Middle frontal gyrus (tissue), 1 donor: ENCODE results near the gene KRTCAP3.
"Not testable (repeated sequence)": the region's sequence is repeated elsewhere in the genome, so short reads cannot be mapped to it uniquely, and the experiment has no call there.

Experiments
- DNase-seq: peaks from one replicate; pipeline ENCODE4 v3.0.0-alpha.2; 2015; ENCODE audit warnings: low spot score; ENCODE audit errors: extremely low spot score

The KRTCAP3 gene, protein sequence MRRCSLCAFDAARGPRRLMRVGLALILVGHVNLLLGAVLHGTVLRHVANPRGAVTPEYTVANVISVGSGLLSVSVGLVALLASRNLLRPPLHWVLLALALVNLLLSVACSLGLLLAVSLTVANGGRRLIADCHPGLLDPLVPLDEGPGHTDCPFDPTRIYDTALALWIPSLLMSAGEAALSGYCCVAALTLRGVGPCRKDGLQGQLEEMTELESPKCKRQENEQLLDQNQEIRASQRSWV

DNA sequence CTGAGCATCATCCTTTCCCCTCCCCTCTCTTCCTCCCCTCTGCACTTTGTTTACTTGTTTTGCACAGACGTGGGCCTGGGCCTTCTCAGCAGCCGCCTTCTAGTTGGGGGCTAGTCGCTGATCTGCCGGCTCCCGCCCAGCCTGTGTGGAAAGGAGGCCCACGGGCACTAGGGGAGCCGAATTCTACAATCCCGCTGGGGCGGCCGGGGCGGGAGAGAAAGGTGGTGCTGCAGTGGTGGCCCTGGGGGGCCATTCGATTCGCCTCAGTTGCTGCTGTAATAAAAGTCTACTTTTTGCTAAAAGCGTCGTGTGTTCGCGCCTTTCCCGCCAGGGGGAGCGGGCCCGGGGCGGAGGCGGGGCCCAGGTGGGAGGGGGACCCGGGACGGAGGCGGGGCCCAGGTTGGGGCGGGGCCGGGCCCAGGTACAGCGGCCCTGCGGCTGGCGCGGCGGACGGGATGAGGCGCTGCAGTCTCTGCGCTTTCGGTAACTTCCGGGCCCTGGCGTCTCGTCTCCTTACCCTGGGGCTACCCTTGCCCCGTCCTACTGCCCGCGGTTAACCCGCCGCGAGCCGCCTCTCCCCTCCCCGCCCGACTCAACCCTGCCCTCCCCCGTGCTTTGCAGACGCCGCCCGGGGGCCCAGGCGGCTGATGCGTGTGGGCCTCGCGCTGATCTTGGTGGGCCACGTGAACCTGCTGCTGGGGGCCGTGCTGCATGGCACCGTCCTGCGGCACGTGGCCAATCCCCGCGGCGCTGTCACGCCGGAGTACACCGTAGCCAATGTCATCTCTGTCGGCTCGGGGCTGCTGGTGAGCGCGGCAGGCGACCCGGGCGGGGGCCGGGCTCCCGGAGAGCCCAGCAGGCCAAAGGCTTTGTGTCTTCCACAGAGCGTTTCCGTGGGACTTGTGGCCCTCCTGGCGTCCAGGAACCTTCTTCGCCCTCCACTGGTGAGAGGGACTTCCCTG lies at the start of gene KRTCAP3:
TSS of gene KRTCAP3 (plus strand) at position 424 of the 962 bp plus-strand sequence. CDS start at position 456, 32 bp downstream.
- DNase-seq, result no peak

DNA sequence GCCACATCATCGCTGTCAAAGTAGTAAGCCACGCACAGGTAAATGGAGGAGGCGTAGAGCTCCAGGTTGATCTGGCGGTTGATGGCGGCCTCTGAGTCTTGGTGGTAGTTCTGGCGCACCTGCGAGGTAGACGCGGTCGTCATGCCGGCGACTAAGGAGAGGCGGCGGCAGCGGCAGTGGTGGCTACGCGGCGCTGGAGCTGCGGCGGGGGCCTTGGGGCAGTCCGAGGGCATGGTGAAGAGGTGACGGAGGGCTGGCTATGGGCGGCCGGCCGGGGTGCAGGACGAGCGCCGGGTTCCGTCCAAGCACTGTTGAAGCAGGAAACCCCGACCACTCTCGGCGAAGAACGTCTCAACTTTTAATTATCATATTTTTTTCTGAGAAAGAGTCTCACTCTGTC lies 49.0 kb upstream of the KRTCAP3 start:
- DNase-seq, result no peak

DNA sequence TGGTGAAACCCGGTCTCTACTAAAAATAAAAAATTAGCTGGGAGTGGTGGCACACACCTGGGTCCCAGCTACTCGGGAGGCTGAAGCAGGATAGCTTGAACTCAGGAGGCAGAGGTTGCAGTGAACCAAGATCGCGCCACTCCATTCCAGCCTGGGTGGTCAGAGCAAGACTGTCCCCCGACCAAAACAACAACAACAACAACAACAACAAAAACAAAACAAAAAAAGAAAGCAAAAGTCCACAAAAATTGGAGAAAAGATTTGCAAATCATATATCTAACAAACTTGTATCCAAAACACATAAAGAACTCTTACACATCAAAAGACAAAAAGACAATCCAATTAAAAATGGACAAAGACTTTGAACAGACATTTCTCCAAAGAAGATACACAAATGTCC lies 43.2 kb upstream of the KRTCAP3 start:
- no peak for DNase-seq

DNA sequence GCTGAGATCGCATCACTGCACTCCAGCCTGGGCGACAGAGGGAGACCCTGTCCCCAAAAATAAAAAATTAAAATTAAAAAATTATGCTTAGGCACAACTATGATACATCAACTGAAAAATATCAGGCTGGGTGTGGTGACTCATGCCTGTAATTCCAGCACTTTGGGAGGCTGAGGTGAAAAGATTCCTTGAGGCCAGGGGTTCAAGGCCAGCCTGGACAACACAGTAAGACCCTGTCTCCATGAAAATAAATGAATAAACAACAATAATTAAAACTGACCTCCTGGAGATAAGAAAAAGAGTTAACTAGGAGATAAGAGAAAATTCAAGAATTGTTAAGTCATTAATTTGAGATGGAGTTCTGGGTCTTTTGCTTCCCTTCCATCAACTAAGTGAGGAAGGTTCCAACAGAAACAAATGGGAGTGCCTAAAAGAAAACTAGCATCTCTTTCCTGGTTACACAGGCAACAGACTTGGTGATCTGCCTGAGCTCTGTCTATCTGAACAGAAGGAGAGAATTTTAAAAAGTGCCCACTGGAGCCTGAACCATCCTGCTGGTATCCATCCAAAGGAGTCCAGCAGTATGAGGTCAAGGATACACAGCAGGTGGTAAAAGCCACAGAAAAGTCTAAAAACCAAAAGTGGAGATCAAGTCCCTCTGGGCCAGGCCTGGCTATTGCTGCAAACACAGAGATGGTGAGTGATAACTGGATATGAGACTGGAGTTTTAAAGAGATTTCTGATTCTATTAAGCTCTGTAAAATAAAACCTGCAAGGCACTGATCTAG lies 41.6 kb upstream of the KRTCAP3 start:
- DNase-seq, result no peak

DNA sequence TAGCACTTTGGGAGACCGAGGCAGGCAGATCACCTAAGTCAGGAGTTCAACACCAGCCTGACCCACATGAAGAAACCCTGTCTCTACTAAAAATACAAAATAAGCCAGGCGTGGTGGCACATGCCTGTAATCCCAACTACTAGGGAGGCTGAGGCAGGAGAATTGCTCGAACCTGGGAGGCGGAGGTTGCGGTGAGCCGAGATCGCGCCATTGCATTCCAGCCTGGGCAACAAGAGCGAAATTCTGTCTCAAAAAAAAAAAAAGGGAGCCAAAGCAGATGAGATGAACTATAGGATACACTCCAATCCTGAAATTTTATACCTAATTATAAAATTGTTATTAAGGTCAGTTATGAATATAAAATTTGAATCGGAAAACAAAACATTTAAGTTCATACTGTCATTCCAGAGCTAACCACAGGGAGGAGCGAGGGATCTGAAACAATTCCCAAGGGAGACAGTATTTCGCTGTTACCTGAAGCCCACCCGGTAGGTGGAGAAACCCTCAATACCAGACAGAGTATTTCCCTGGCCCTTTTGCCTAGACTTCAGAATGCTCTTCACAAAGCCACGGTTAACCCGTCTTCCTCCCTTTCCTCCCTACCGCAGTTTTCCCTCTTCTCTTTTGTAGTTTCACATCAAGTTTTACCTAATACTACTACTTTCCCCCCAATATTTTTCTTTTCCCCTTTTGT lies 34.2 kb upstream of the KRTCAP3 start:
- no peak for DNase-seq

DNA sequence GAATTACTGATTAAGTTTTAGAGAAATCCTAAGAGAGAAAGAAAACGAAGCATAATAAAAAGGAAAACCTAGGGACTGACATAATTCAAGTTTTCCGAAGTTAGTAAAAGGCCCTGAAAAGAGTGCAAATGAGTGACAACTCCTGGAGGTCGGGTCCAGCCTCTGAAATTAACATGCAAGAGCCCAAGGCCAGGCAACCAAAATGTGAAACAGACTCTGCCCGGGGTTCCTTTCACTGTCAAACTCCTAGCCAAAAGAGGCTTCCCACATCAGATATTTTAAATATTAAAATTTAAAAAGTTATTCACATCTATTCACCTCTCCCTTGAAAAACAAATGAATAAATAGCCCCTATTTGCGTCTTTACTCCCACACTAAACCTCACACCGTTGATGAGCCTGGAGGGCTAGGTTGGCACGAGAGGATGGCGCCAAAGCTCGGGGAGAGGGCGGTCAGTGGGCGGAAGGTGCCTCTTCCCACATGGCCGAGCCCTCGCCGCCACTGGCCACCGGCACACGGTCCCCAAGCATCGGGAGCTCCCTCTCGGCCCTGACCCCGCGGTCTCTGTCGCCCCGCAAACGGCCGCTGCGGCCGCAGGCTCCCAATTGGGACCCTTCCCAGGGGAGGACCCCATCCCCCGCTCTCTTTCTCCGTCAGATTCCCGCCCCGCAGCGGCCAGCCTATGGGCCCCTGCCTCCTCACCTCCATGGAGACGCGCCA lies 33.4 kb upstream of the KRTCAP3 start:
- DNase-seq, result no peak

DNA sequence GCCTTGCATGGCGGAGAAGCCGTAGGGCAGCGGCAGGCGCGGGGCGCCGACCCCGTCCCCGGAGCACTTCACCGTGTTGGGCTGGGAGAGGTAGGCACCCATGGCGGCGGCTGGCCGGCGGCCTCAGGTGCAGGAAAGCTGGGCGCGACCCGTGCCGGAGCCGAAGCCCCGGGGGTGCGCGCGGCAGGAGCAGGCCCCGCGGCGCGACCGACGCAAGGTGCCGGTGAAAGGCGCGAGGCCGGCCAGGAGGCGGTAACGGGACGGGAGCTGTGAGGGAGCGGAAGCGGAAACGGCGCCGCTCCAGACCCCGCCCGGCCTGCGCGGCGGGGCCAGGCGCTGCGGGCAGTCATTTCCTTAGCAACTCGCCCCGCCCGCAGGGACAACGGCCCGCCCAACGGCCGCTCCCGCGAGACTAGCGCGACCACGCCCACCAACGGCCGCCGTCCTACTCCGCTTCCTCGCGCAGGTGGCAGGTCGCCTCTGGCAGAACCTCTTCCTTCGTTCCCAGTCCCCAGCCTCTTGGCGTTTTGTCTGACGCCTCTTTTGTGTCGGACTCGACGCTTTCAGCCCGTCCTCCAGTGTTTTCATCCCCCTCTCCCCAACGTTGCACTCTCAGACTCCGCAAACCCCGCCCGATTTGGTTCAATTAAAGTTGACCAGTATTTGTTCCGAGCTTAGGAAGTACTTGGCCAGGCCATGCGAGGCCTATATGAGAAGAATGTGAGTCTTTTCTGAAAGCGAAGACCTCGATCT lies 32.7 kb upstream of the KRTCAP3 start, which contains the start of gene PPM1G:
TSS of gene PPM1G (minus strand) at position 271 of the 753 bp plus-strand sequence. CDS start at position 102, 169 bp downstream.
- DNase-seq, result peak; percentile 89

DNA sequence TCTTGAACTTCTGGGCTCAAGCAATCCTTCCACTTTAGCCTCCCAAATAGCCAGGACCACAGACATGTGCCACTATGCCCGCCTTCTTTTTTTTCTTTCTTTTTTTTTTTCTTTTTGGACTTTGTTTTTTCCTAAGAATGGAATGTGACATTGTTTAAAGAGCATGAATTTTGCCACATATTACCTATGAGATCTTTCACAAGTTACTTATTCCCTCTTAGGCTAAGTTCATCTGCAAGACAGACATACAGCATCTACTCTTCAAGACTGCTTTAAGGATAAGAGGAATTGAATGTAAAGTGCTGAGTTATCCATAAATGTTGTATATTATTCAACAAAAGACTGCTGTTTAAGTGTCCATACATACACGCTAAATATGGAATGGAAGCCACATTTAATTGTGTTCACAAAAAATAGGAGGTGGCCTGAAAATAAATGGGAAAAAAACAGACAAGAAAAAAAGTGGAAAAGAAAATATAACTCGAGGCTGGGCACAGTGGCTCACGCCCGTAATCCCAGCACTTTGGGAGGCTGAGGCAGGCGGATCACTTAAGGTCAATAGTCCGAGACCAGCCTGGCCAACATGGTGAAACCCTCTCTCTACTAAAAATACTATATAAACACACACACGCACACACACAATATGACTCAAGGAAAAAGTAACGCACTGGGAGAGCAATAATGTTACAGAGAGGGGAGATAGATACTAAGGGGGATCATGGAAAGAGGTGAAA lies 29.6 kb upstream of the KRTCAP3 start:
- DNase-seq, result no peak

DNA sequence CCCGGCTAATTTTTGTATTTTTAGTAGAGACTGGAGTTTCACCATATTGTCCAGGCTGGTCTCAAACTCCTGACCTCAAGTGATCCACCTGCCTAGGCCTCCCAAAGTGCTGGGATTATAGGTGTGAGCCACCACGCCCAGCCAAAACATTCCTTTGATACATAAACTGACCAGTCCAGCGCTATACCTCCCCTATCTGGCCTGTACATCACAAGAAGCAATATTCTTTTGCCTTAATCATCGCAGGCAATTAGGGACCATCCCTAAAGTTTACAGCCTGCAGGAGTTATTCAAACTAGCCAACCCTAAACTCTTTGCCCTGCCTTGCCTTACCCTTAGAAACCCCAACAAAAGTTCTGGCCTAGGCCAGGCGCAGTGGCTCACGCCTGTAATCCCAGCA lies 26.0 kb upstream of the KRTCAP3 start:
- DNase-seq, result no peak

DNA sequence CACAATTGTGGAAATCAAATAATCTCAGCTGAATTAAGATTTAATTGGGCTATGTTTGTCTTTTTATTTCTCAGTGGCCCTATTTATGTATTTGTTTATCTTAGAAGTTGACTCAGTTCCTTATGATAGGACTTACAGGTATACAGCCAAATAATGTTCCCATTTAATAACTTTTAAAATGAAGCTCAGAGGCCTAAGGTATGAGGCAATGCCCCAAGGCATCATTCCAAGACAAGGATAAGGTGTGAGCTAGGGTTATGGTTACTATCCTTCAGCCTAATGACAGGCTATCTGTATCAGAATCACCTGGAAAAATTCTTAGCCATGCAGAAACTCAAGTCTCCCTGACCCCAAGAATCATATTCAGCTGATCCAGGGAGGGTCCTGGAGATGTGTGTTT lies 21.2 kb upstream of the KRTCAP3 start:
- no peak for DNase-seq

DNA sequence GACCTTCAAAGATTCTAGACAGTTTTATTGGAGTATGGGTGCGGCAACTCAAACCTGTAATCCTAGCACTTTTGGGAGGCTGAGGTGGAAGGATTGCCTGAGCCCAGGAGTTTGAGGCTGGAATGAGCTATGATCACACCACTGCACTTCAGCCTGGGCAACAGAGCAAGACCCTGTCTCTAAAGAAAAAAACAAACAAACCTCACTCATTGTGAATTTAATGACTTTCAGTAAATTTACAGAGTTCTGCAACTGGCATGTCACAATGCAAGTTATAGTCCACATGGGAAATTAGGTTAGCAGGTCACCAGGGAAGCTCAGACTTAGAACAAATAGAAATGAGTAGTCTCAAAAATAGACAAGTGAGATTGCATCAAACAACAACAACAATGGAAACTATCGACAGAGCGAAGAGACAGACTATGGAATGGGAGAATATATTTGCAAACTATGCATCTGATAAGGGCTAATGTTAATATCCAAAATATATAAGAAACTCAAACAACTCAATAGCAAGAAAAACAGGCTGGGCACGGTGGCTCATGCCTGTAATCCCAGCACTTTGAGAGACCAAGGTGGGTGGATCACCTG lies 20.4 kb upstream of the KRTCAP3 start:
- no peak for DNase-seq

DNA sequence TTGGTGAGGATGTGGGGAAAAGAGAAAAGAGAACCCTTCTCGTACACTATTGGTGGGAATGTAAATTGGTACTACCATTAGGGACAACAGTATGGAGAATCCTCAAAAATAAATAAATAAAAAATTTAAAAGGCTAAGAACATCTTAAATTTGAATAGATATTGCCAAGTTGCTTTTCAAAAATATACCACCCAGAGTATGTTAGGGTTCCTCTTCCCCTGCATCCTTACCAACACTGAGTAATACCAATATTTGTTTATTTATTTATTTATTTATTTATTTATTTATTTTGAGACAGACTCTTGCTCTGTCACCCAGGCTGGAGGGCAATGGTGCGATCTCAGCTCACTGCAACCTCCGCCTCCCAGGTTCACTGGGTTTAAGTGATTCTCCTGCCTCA lies 19.2 kb upstream of the KRTCAP3 start:
- DNase-seq, result no peak

DNA sequence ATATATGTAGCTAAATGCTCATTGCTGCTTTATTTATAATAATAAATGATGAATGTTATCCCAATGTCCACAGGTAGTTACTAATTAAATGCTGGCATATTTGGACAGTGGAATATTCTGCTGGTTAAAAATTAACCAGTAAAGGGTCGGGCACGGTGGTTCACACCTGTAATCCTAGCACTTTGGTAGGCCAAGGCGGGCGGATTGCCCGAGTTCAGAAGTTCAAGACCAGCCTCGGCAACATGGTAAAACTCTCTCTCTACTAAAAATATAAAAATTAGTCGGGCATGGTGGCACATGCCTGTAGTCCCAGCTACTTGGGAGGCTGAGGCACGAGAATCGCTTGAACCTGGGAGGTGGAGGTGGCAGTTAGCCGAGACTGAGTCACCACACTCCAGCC lies 17.1 kb upstream of the KRTCAP3 start:
- not testable (repeated sequence) for DNase-seq

DNA sequence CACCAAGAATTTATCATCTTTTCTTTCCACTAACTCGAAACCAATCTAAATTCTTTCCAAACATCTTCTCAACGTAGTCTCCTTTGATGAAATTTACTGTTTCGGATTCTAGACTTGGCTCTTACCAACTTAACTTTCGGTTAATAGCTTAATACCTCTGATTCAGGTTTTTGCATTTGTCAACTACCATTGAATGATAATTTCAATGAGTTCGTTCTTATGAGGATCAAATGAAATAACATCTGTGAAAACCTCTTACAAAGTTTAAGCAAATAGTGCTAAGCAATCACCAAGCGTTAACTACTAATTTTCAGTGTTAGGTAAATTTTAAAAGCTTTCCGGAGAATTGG lies 14.3 kb upstream of the KRTCAP3 start:
- no peak for DNase-seq

DNA sequence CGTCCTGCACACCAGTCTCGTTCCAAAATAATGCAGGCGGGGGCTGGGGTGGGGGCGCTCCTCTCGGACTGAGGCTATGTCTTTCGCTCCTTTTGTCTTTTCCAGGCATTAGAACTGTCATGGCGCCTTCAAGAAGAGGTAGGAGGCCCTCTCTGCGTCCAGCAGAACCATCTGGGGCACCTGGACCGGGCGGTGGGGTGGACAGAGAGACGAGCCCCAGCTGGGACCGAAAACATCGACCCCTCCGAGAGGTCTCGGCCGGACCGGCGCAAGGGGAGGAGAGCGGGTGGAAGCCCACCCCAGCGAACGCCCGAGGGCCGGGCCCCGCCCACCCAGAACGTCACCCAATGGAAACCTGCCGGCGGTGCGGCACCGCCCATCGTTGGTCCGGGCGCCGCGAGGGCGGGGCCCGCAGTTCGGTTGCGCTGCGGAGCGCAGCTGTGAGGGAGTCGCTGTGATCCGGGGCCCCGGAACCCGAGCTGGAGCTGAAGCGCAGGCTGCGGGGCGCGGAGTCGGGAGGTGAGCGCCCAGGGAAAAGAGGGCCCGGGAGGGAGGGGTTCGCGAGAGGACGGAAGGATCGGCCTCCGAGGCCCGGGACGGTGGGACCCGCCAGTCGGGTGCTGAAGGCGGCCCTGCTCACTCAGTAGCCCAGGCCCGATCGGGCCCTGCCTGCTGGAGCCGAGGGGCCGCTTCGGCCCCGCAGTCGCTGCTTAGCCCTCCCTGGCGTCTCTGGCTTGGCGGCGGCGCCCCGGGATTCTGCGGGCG lies 13.8 kb upstream of the KRTCAP3 start, which contains the start of gene NRBP1:
TSS of gene NRBP1 (plus strand) at position 419 of the 765 bp plus-strand sequence. CDS start 4,643 bp downstream, outside the sequence.
- peak; percentile 90 for DNase-seq

DNA sequence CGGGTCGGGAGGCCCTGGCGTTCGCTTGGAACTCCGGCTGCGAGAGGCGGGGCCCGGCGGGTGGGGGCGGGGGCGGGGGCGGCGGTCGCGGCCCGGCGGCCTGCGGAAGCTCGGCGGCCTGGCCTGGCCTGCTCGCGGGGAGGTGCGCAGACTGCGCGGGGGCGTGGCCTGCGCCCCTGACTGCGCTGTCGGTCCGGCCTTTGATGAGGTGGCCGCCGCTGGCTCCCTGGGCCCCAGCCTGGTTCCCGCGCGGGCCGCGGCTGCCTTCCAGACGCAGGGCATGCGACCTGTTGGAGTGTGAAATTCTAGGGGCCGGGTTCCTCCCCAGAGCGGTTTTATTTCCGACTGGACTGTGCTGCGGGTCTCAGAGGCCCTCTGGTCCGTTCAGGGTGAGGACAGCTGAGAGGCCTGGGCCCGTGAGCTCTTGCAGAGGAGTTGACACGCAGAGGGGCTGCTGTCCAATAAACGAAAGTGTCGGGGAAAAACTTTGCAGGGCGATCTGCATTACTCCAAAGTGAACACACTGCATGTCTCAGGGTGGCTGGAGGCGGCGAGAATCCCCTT lies 13.1 kb upstream of the KRTCAP3 start:
- DNase-seq, result no peak

DNA sequence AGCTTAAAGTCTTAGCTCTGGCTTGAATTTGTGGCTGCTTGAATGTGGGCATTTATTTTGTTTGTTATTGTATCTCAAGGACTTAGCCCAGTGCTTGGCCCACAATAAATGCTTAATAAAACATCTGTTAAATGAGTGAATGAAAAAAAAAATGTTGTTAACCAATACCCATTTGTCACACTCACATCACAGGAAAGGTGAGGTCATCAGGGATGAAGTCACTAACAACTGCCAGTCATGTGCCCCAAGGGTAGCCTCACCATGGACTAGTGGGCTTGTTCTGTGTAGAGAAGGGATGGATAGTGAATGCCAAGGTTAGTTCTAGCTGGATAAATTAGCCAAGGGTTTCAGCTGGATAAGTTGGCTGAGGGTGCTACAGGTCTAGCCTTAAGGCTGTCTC lies 10.8 kb upstream of the KRTCAP3 start:
- no peak for DNase-seq
